Ishikawa (cell line): Measurements from ENCODE around the gene SGMS1.

Experiments used
- CEBPB ChIP-seq: IDR thresholded peaks from 2 replicates; pipeline ENCODE4 v1.6.1; 2012
- CREB1 ChIP-seq: IDR thresholded peaks from 2 replicates; pipeline ENCODE4 v1.6.1; 2012; ENCODE audit warnings: low read depth
- EGR1 ChIP-seq: IDR thresholded peaks from 2 replicates; pipeline ENCODE4 v1.6.1; 2012
- EP300 ChIP-seq: IDR thresholded peaks from 2 replicates; pipeline ENCODE4 v1.6.1; 2012; ENCODE audit warnings: borderline replicate concordance
- FOXM1 ChIP-seq: IDR thresholded peaks from 2 replicates; pipeline ENCODE4 v1.6.1; 2012; ENCODE audit warnings: low read depth, borderline replicate concordance
- MAX ChIP-seq: IDR thresholded peaks from 2 replicates; pipeline ENCODE4 v1.6.1; 2012
- NFIC ChIP-seq: IDR thresholded peaks from 2 replicates; pipeline ENCODE4 v1.6.1; 2012
- RAD21 ChIP-seq: IDR thresholded peaks from 2 replicates; pipeline ENCODE4 v1.6.1; 2012; ENCODE audit warnings: low read depth
- REST ChIP-seq: IDR thresholded peaks from 2 replicates; pipeline ENCODE4 v1.6.1; 2012; ENCODE audit warnings: low read depth, mild to moderate bottlenecking
- TAF1 ChIP-seq: IDR thresholded peaks from 2 replicates; pipeline ENCODE4 v1.6.1; 2012; ENCODE audit warnings: low read depth, mild to moderate bottlenecking
- TCF12 ChIP-seq: IDR thresholded peaks from 2 replicates; pipeline ENCODE4 v1.6.1; 2012; ENCODE audit warnings: low read depth
- TEAD4 ChIP-seq: IDR thresholded peaks from 2 replicates; pipeline ENCODE4 v1.6.1; 2012
- USF1 ChIP-seq: IDR thresholded peaks from 2 replicates; pipeline ENCODE4 v1.6.1; 2012
- YY1 ChIP-seq: IDR thresholded peaks from 2 replicates; pipeline ENCODE4 v1.6.1; 2012; ENCODE audit warnings: low read depth
- ZBTB7A ChIP-seq: IDR thresholded peaks from 2 replicates; pipeline ENCODE4 v1.6.1; 2012; ENCODE audit warnings: low read depth

SGMS1 gene

DNA sequence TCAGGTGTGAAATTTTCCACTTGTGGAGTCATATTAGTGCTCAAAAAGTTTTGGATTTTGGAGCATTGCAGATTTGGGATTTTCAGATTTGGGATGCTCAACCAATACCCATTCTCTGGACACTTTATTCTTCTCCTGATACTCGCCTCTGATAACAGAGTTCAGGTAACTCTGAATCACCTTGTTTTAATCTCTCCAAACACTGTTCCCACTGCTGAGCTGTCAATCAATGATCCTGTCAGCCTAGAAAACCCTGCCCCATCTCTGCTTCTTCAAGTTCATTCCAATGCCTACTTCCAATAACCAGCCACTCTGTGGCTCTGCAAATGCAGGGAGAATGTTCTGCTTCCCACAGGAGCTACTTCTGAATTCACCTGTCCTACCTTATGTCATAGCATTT is 21.8 kb downstream of the SGMS1 start:
- TF ChIP-seq CREB1 (no peak), YY1 (no peak), REST (no peak), CEBPB (no peak), ZBTB7A (no peak), TEAD4 (no peak), TCF12 (no peak), TAF1 (no peak), USF1 (no peak), FOXM1 (no peak), EGR1 (no peak), RAD21 (no peak), NFIC (no peak), MAX (no peak), EP300 (no peak)

- TF ChIP-seq TCF12 (no peak), TEAD4 (no peak), EP300 (no peak), CEBPB (no peak), EGR1 (no peak), REST (no peak), NFIC (no peak), ZBTB7A (no peak), USF1 (no peak)
These were observed 22.8 kb downstream of the SGMS1 start for GRCh38 chr10:50600831-50601477.

GRCh38 chr10:50600286-50600685 is 23.5 kb downstream of the SGMS1 start:
- TF ChIP-seq TCF12, result no peak
- TF ChIP-seq FOXM1, result peak; percentile 61; the same call in 1 of the 2 replicates

- TF ChIP-seq EP300 (no peak), TCF12 (no peak), USF1 (no peak), CEBPB (no peak), REST (no peak), NFIC (no peak), YY1 (no peak), EGR1 (no peak), TEAD4 (no peak)
These were observed 26.9 kb downstream of the SGMS1 start for GRCh38 chr10:50596897-50597296.

- no peak for TF ChIP-seq TCF12
- TF ChIP-seq FOXM1, result no peak
- TF ChIP-seq ZBTB7A, result no peak
- TF ChIP-seq USF1, result no peak
- no peak for TF ChIP-seq CREB1
- TF ChIP-seq CEBPB, result no peak
- no peak for TF ChIP-seq YY1
- no peak for TF ChIP-seq EGR1
- no peak for TF ChIP-seq REST
- no peak for TF ChIP-seq EP300
- no peak for TF ChIP-seq RAD21
- TF ChIP-seq MAX, result no peak
- TF ChIP-seq TEAD4, result no peak
- TF ChIP-seq NFIC, result no peak
- no peak for TF ChIP-seq TAF1
These were observed 27.3 kb downstream of the SGMS1 start for GRCh38 chr10:50596456-50596855.
